HepG2 (cell line): ENCODE results near the gene ZNF446. TPM values are rescaled to one million over a fixed set of nuclear protein-coding genes. Genes with fewer than 3 reads are reported as not detected.
A peak's percentile ranks its signal among the peaks of the same experiment; 100 is the strongest.

Source experiments
- GATAD1 ChIP-seq: IDR thresholded peaks from 2 replicates; pipeline ENCODE4 v1.6.1; 2016; ENCODE audit warnings: missing genetic modification reagents, missing compliant biosample characterization
- KLF13 ChIP-seq: sonication (generic); formaldehyde crosslinking; IDR thresholded peaks from 2 replicates; pipeline ENCODE4 v1.4.0; 2020; ENCODE audit warnings: mild to moderate bottlenecking, missing genetic modification reagents
- MXD1 ChIP-seq: sonication (generic); formaldehyde crosslinking; IDR thresholded peaks from 2 replicates; pipeline ENCODE4 v1.4.0; 2020; ENCODE audit warnings: mild to moderate bottlenecking, missing genetic modification reagents
- NAIF1 ChIP-seq: sonication (generic); formaldehyde crosslinking; IDR thresholded peaks from 2 replicates; pipeline ENCODE4 v1.5.0; 2020; ENCODE audit warnings: mild to moderate bottlenecking, missing genetic modification reagents, borderline replicate concordance
- NR0B2 ChIP-seq: sonication (generic); formaldehyde crosslinking; IDR thresholded peaks from 2 replicates; pipeline ENCODE4 v1.4.0; 2020; ENCODE audit warnings: mild to moderate bottlenecking, missing genetic modification reagents
- SOX13 ChIP-seq, 3 experiments: fragments of 450-650 bp in 1 of 3; sonication (generic) in 1 of 3; formaldehyde crosslinking in 1 of 3; IDR thresholded peaks in 2 of 3; conservative IDR thresholded peaks in 1 of 3; 2 replicates each; pipeline versions ENCODE4 v1.5.0 to v1.6.1; 2016 to 2020; ENCODE audit warnings: antibody characterized with exemption in 1 of 3, mild to moderate bottlenecking in 1 of 3, missing compliant biosample characterization in 1 of 3, missing genetic modification reagents in 1 of 3, moderate library complexity in 1 of 3
- SP4 ChIP-seq: sonication (generic); formaldehyde crosslinking; IDR thresholded peaks from 2 replicates; pipeline ENCODE4 v1.8.1; 2023; ENCODE audit warnings: mild to moderate bottlenecking, missing genetic modification reagents
- ZBTB3 ChIP-seq: sonication (generic); formaldehyde crosslinking; IDR thresholded peaks from 2 replicates; pipeline ENCODE4 v1.4.0; 2020; ENCODE audit warnings: low read depth, mild to moderate bottlenecking, moderate library complexity, missing genetic modification reagents, borderline replicate concordance
- ZNF234 ChIP-seq: sonication (generic); formaldehyde crosslinking; conservative IDR thresholded peaks from 2 replicates; pipeline ENCODE4 v1.5.1; 2020; ENCODE audit warnings: mild to moderate bottlenecking, missing genetic modification reagents
- ZNF275 ChIP-seq: sonication (generic); formaldehyde crosslinking; IDR thresholded peaks from 2 replicates; pipeline ENCODE4 v1.8.0; 2022; ENCODE audit warnings: missing genetic modification reagents, mild to moderate bottlenecking, inconsistent platforms, borderline replicate concordance
- ZNF552 ChIP-seq: sonication (generic); formaldehyde crosslinking; IDR thresholded peaks from 2 replicates; pipeline ENCODE4 v1.9.0; 2022; ENCODE audit warnings: missing genetic modification reagents, mild to moderate bottlenecking, borderline replicate concordance
- ZNF670 ChIP-seq: sonication (generic); formaldehyde crosslinking; IDR thresholded peaks from 2 replicates; pipeline ENCODE4 v1.8.0; 2022; ENCODE audit warnings: mild to moderate bottlenecking, missing genetic modification reagents, borderline replicate concordance
- ZNF672 ChIP-seq: sonication (generic); formaldehyde crosslinking; IDR thresholded peaks from 2 replicates; pipeline ENCODE4 v1.8.1; 2022; ENCODE audit warnings: missing genetic modification reagents
- ZNF724P ChIP-seq: sonication (generic); formaldehyde crosslinking; IDR thresholded peaks from 2 replicates; pipeline ENCODE4 v1.8.0; 2022; ENCODE audit warnings: missing genetic modification reagents, borderline replicate concordance
- ZNF792 ChIP-seq: IDR thresholded peaks from 2 replicates; pipeline ENCODE4 v1.6.1; 2016
- polyA plus RNA-seq, 8 experiments: library from polyadenylated mRNA; depleted of rRNA in 3 of 8; stranded (reverse) in 7 of 8; unstranded in 1 of 8; fragments of >200 nt; fragmentation: Illumina TruSeq in 4 of 8; extraction: Trizol in 4 of 8; gene quantifications; 2 replicates each; pipeline versions ENCODE4 v1.2.1 to v1.2.3, GENCODE V29; 2011 to 2016; ENCODE audit warnings: low read depth in 4 of 8, missing spikeins in 1 of 8, mixed read lengths in 1 of 8; ENCODE audit not compliant: insufficient read depth in 1 of 8
- total RNA-seq, 5 experiments: library from RNA; depleted of rRNA; stranded (reverse); fragments of >200 nt; fragmentation: Illumina TruSeq; extraction: Trizol; gene quantifications; 2 replicates each; pipeline ENCODE4 v1.2.3, GENCODE V29; 2016; ENCODE audit warnings: low read depth in 1 of 5
- TF ChIP-seq, protein P1 (sequence below): IDR thresholded peaks from 2 replicates; pipeline ENCODE4 v1.6.1; 2016; ENCODE audit warnings: missing biosample characterization, missing genetic modification reagents, low read depth
- TF ChIP-seq, protein P2 (sequence below): sonication (generic); formaldehyde crosslinking; IDR thresholded peaks from 2 replicates; pipeline ENCODE4 v1.8.0; 2022; ENCODE audit warnings: mild to moderate bottlenecking, missing genetic modification reagents, moderate library complexity
- TF ChIP-seq, protein P3 (sequence below): sonication (generic); formaldehyde crosslinking; IDR thresholded peaks from 2 replicates; pipeline ENCODE4 v1.5.1; 2020; ENCODE audit warnings: missing genetic modification reagents, mild to moderate bottlenecking, borderline replicate concordance

The ZNF446 gene
- total and polyA plus RNA-seq, 2 of the 13 experiments (the other 11 are each of a cell fraction or from before 2014, with no cell fraction given): 3.0 to 3.6 TPM

DNA sequence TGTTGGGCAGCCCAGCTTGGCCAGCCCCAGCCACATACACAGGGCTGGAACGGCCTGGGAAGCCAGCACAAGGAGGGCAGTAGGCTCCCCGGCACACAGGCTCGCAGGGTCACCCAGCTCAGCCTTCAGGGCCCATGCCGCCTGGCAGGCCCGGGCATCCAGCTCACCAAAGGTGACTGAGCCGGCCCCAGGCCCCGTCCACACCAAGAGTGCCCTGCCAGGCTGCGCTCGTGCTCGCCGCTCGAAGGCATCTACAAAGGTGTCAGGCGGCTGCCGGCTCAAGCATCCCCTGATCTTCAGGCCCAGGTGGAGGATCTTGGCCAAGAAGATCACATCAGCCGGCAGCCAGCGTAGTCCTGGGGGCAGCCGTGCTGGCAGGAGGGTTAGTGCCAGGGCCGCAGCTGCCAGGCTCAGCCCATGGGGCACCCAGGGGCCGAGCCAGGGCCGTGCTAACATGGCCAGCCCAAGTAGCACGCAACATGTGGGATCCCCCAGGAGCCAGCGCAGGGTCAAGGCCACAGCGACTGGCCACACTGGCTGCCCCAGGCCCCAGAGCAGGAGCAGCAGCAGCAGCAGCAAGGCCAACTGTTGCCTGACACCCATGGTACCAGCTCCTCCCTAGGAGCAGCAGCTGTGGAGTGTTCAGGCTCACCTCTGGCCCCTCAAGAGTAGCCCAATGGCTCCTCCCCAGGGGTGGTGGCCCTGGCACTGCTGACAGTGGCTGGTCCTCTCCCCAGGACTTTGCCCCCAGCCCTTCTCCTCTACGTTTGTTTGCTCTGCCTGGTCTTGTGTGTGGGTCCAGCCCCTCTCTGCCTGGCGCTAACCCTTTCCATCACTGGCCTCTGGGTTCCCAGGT lies 35.4 kb downstream of the ZNF446 start, which contains the start of gene SLC27A5 (continued):
- TF ChIP-seq, protein P1, sequence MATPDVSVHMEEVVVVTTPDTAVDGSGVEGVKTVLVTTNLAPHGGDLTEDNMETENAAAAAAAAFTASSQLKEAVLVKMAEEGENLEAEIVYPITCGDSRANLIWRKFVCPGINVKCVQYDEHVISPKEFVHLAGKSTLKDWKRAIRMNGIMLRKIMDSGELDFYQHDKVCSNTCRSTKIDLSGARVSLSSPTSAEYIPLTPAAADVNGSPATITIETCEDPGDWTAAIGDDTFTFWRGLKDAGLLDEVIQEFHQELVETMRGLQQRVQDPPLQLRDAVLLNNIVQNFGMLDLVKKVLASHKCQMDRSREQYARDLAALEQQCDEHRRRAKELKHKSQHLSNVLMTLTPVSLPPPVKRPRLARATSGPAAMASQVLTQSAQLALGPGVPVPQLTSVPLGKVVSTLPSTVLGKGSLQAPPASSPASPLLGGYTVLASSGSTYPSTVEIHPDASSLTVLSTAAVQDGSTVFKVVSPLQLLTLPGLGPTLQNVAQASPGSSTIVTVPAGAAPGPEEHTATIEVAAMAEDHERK (CRISPR knock-in tag): no peak
- TF ChIP-seq, protein P2, sequence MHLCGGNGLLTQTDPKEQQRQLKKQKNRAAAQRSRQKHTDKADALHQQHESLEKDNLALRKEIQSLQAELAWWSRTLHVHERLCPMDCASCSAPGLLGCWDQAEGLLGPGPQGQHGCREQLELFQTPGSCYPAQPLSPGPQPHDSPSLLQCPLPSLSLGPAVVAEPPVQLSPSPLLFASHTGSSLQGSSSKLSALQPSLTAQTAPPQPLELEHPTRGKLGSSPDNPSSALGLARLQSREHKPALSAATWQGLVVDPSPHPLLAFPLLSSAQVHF: no peak
- TF ChIP-seq NR0B2 (0 out of 2 replicates have a peak, but pooled peaks have one; percentile 1), SOX13 (IDR thresholded peaks at IDR 0.05) (no peak), SOX13 (CRISPR knock-in tag; conservative IDR thresholded peaks at IDR 0.05 in 1 of 2, IDR thresholded peaks at IDR 0.05 in 1 of 2) (peak in 1 of 2 experiments; percentile 62; a peak in 1 of 4 replicates), ZNF670 (CRISPR knock-in tag) (no peak), MXD1 (CRISPR knock-in tag) (0 out of 2 replicates have a peak, but pooled peaks have one; percentile 69), ZNF672 (CRISPR knock-in tag) (no peak), ZNF724P (CRISPR knock-in tag) (no peak), ZNF275 (CRISPR knock-in tag) (no peak), KLF13 (CRISPR knock-in tag) (no peak), ZNF792 (CRISPR knock-in tag) (peak; percentile 38; the same call in 1 of the 2 replicates), ZNF234 (CRISPR knock-in tag) (no peak), GATAD1 (CRISPR knock-in tag) (0 out of 2 replicates have a peak, but pooled peaks have one; percentile 55), ZNF552 (0 out of 2 replicates have a peak, but pooled peaks have one; percentile 48), NAIF1 (CRISPR knock-in tag) (peak; percentile 53; the same call in 1 of the 2 replicates), SP4 (CRISPR knock-in tag) (peak; percentile 58; the same call in 1 of the 2 replicates), ZBTB3 (CRISPR knock-in tag) (no peak)
- TF ChIP-seq, protein P3, sequence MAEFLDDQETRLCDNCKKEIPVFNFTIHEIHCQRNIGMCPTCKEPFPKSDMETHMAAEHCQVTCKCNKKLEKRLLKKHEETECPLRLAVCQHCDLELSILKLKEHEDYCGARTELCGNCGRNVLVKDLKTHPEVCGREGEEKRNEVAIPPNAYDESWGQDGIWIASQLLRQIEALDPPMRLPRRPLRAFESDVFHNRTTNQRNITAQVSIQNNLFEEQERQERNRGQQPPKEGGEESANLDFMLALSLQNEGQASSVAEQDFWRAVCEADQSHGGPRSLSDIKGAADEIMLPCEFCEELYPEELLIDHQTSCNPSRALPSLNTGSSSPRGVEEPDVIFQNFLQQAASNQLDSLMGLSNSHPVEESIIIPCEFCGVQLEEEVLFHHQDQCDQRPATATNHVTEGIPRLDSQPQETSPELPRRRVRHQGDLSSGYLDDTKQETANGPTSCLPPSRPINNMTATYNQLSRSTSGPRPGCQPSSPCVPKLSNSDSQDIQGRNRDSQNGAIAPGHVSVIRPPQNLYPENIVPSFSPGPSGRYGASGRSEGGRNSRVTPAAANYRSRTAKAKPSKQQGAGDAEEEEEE (CRISPR knock-in tag): no peak
